ENCODE measurements around the gene GPN1.

DNA sequence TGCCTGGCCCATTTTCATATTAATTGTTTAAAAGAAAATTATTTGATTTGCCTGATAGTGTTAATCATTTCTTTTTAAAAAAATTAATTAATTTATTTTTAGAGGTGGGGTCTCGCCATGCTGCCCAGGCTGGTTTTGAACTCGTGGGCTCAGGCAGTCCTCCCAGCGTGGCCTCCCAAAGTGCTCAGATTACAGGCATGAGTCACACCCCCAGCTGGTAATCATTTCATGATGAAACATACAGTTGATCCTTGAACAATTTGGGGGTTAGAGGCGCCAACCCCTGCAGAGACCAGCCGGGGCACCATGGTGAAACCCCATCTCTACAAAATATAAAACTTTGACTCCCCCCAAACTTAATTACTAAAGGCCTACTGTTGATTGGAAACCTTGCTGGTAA lies 7.9 kb downstream of the GPN1 start:
- TF ChIP-seq, protein P1, sequence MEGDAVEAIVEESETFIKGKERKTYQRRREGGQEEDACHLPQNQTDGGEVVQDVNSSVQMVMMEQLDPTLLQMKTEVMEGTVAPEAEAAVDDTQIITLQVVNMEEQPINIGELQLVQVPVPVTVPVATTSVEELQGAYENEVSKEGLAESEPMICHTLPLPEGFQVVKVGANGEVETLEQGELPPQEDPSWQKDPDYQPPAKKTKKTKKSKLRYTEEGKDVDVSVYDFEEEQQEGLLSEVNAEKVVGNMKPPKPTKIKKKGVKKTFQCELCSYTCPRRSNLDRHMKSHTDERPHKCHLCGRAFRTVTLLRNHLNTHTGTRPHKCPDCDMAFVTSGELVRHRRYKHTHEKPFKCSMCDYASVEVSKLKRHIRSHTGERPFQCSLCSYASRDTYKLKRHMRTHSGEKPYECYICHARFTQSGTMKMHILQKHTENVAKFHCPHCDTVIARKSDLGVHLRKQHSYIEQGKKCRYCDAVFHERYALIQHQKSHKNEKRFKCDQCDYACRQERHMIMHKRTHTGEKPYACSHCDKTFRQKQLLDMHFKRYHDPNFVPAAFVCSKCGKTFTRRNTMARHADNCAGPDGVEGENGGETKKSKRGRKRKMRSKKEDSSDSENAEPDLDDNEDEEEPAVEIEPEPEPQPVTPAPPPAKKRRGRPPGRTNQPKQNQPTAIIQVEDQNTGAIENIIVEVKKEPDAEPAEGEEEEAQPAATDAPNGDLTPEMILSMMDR (IDR thresholded peaks at IDR 0.05; ENCODE audit: low read depth, low read length) = no peak
- no peak for TF ChIP-seq EZH2phosphoT487 (IDR thresholded peaks at IDR 0.05; ENCODE audit: low read depth)

Measured in OCI-LY3 (cell line).